HG03342 (cell line): ENCODE data around the gene STXBP1.

Experiments used
- ATAC-seq: cut with Tn5 transposase; IDR thresholded peaks from one replicate; pipeline ENCODE4 v1.9.1; 2021; ENCODE audit warnings: mild to moderate bottlenecking, moderate library complexity; ENCODE audit not compliant: unreplicated experiment

The STXBP1 gene

DNA sequence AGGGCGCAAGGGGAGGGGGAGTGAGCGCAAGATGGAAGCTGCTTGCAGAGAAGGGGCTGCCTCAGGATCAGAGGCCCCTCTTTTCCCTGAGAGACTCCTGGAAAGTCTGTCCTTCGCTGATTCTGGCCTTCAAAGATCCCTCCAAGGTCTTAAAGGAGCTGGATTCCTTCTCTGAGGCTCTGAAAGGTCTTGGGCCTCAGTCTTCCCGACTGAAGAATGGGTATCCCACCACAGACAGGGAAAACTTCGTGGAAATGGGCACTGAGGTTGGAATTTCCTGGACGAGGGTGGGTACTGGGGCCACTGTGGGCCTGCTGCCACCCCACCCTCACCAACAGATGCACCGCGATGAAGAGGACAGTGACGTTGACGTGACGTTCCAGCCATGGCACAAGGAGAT is 100.3 kb downstream of the STXBP1 start:
- no peak for ATAC-seq

DNA sequence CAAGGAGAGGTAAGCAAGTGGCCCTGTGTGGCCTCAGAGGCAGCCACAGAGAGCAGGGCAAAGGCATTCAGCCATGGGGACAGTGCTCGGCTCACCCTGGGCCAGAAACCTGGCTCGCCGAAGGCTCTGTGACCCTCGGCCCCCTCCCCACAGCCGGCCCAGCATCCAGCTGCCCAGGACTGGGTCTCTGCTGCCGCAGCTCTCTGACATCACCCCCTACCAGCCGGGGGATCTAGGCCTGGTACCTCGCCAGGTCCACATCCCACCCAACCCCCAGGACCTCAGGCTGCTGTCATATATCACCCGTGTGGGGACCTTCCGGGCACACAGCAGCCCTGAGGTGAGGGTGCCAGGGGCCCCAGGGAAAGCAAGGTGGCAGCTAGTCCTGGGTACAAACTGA is 100.8 kb downstream of the STXBP1 start:
- no peak for ATAC-seq

DNA sequence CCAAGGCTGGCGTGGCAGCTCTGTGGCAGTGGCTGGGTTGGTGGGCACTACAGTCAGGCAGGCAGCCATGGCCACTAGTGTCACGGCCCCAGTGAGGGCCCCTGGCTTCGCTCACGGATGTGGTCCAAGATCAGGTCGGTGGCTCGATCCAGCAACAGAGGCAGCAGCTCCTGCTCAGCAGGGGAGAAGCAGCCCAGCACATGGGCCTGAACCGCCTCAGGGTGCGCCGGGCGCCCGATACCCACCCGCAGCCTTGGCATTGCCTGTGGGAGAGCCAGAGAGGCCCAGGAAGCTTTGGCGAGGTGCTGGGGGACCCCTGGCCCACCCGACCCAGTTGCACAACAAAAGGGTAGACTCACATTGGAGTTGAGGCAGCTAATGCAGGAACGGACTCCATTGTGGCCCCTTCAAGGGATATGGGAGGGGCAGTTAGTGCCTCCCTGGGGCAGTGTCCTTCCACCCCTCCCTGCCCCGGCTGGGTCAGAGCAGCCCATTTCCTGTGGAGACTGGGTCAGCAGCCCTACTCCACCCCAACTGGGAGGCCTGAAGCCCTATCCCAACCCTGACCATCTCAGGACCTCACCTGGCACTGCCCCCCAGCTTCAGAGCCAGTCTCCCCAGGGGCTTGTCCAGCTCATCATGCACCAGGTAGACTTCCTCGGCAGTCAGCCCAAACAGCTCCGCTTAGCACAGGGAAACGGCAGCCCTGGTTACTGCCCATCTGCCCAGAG is 102.1 kb downstream of the STXBP1 start:
- no peak for ATAC-seq

DNA sequence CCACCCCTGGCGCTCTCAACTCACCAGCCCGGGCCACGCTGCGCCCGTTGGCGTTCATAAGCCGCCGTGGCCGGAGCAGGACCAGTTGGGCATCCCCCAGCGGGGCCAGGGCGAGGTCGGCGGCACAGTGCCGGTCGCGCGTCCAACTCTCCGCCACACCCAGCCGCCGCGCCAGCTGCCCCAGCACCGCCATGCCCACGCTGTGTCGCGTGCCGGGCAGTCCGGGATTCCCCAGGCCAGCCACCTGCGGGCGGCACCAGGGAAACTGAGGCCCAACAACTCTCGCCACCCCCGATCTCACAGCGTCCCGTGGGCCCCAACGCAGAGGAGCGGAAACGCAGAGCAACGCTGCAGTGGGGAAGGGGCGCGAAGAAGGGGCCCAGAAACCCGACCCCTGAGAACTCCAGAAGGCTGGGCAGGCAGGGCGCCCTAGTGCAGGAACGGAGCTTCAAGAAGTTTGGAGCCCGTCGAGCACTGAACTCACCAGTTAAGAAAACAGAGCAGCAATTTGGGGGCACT is 102.9 kb downstream of the STXBP1 start:
- ATAC-seq = no peak

DNA sequence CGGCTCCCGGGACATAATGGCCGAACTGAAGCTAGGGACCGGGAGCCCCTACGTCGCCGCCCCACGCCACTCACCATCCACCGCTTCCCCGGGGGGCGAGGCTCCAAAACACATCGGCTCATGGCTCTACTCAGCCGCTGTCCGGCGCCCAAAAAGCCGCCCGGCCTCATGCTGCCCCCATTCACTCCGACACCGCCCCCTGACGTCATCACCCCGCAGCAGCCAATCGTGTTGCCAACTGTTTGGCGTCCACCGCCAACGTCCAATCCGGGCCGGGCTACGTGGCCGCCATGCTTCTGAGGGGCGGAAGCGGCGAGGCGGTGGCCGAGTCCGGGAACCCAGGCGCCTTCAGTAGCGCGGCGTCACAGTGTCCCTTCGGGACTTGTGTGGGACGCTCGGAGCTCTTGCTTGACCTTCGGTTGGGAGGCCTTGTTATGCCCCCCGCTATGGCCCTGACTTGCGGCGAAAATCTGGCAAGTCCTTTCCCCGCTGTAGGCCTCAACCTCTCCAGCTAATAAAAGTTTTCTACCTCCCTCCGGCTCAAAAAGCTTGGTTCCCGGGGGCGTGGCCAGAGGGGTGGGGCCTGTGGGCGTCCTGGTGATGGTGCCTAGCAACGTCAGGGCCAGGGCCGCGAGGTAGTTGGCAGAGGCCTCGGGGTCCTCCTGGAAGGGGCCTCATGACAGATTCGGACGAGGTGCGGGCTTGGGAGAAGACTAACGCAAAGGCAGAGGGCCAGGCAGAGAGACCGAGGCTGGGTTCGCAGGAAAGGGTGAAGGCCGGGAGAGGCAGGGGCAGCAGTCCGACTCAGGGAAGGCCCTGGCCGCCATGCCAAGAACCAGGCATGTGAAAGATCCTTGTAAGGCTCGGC is 103.6 kb downstream of the STXBP1 start, which contains the start of the genes PTRH1 and TTC16:
Gene PTRH1, minus strand, starts transcription at position 194 of the 868 bp plus-strand sequence. Its CDS starts 24 bp downstream, at position 170.
Gene TTC16, plus strand, starts transcription at position 610 of the 868 bp plus-strand sequence. Its CDS starts 67 bp downstream, at position 677.
- peak; percentile 90 for ATAC-seq

DNA sequence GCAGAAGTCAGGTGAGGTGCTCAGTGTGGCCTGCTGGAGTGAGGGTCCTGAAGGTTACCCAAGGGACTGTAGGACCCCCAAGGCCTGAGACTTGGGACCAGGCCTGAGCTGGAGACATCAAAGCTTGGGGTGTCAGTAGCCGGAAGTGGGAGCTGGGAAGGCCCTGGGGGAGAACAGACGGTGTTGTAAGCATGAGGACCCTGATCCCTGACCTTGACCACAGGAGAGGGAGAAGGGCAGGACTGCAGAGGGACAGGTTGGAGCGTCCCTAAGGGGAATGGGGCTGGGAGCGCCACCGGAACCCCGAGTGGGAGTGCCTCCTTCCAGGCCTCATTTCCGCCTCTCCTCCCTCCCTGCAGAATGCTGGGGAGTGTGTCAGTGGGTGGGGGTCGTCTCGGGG is 104.3 kb downstream of the STXBP1 start:
- ATAC-seq = no peak

DNA sequence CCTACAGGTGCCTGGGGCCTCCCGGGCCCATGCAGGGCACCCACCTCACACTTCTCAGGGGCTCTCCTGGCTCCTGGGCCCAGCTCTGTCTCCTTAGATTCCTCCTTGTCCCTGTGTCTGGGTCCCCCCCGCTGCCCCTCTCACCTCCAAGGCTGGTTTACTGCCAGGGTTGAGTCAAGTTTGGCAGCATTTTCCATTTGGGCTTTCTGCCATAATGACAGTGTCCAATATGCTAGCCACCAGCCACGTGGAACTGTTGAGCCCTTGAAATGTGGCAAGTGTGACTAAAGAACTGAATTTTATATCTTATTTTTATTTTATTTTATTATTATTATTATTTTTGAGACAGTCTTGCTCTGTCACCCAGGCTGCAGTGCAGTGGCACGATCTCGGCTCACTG is 105.7 kb downstream of the STXBP1 start:
- ATAC-seq = no peak

DNA sequence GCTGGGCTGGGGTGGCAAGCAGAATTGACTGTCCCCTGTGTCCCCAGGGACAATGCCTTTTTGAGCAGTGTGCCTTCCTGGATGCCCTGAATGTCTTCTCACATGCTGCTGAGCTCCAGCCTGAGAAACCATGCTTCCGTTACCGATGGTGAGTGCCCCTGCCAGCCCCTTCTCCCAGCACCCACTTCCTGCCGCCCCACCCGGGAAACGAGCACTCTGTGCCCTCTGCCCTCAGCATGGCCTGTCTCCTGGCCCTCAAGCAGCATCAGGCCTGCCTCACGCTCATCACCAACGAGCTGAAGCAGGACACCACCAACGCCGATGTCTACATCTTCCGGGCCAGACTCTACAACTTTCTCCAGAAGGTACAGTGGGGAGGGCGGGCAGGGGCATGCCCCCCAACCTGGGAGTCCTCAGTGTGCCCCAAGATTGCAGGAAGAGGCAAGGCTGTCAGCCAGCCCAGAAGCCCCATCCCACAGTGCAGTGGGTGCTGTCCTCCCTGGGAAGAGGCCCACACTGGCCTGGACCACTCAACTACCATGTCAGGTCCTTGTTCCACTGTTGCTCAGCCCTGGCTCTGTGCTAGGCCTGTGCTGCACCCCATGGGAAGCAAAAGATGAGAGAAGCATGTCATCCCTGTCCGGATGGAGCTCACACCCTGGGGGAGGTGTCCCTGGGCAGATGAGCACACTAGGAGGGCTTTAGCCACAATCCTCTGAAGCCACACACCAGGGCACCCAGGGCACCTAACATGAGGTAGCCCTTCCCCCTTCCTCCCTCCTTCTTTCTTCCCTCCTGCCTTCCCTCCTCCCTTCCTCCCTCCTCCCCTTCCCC is 108.2 kb downstream of the STXBP1 start:
- no peak for ATAC-seq

DNA sequence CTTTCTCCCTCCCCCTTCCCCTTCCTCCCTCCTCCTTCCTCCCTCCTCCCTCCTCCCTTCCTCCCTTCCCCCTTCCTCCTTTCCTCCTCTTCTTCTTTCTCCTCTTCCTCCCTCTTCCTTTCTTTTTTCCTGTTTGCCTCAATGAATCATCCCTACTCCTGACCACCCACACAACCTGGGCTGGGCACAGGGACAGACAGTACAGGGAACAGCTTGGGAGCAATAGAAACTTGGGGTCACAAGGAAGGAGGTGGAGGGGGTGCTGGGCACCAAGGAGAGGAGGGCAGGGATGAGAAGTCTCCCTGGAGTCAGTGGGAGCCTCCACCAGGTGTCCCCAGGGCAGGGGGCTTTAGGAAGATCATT is 108.8 kb downstream of the STXBP1 start:
- no peak for ATAC-seq

DNA sequence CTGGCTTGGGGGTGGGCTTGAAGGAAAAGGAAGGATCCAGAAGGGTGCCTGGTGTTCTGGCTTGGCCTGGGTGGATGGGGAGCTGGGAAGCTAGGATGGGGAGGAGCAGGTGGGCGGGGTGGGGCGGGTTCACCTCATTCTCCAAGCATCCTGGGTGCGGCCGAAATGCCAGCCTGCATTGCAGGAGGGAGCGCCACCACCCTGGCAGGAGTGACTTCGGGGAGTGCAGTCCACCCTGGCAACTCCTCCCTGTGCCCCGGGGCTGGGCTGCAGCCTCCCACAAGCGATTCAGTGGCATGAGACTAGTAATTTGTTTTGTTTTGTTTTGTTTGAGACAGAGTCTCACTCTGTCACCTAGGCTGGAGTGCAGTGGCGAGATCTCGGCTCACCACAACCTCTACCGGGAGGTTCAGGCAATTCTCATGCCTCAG is 109.3 kb downstream of the STXBP1 start:
- no peak for ATAC-seq

DNA sequence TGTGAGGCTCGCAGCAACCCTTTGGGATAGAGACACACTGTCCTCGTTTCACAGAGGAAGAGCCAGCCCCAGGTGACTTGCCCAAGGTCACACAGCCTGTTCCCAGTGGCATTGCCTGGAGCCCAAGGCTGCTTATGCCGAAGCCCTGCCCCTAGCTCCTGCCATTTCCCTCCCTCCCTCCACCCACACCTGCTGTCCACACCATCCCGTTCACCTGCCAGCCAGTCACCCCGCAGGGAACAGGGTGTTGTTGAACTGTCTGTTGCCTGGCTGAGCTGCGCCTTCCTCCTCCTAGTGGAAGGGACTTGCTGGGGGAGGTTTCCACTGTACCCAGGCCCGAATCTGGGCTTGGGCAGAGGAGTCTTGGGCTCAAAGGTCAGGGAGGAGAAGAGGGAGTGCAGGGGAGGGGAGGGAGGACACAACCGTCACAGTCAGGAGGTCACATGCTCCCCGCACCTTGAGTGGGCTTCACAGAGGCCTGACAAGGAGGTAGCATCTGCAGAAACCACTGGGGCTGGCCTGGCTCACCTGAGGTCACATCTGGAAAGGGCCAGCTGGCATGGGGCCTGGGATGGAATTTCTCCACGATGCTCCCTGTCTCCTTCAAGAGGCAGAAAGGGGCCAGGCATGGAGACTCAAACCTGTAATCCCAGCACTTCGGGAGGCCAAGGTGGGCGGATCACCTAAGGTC is 110.1 kb downstream of the STXBP1 start:
- ATAC-seq = no peak

DNA sequence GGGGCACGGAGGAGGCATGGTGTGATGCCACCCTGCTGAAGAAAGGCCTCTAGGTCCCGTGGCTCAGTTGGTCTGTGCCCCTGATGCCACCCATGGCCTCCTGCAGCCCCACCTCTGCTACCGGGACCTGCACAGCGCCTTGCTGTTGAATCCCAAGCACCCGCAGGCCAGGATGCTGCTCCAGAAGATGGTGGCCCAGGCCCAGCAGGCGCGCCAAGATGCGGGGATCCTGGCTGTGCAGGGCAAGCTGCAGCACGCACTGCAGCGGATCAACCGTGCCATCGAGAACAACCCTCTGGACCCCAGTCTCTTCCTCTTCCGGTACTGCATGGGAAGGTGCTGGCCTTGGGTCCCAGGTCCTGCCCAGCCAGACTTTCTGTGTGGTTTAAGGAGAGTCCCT is 110.9 kb downstream of the STXBP1 start:
- no peak for ATAC-seq

DNA sequence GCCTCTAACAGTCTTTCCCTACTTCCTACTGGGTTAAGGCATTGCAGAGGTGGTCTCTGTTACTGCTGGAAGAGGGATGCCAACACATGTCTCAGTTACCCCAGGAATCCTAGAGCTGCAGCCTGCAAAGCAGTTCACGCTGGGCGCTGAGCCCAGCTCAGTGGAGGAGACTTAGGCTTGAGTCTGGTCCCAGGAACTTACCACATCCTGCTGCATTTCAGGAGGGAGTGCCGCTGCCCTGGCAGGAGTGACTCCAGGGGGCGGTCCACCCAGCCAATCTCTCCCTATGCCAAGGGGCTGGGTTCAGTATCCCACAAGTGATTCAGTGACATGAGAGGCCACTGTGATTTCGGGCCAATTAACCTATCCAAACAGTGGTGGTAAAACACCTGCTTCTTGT is 111.4 kb downstream of the STXBP1 start:
- ATAC-seq = no peak

DNA sequence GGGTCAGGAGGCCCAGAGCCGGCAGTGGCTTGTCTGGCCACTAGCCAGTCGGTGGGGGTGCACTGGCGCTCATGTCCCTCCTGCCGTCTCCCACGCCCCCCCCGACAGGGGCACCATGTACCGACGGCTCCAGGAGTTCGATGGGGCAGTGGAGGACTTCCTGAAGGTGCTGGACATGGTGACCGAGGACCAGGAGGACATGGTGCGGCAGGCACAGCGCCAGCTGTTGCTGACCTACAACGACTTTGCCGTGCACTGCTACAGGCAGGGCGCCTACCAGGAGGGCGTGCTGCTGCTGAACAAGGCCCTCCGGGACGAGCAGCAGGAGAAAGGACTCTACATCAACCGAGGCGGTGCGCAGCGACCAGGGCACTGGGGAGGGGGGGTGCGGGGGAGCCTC is 111.9 kb downstream of the STXBP1 start:
- ATAC-seq = no peak

DNA sequence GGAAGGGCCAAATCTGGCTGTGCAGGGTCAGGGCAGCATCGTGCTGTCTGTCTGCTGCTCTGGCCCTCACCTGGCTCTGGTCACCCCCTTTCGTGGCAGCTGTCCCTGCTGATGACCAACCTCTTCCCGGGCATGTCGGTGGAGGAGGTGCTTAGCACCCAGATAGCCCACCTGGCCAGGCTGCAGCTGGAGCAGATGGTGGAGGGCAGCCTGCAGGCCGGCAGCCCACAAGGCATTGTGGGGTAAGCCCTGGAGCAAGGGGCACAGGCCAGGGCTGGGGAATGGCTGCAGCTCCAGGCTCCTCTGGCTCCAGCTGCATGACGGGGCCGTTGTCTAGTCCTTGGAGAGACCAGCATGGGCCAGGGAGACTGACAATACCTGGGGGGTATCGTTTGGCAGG is 114.8 kb downstream of the STXBP1 start:
- no peak for ATAC-seq

DNA sequence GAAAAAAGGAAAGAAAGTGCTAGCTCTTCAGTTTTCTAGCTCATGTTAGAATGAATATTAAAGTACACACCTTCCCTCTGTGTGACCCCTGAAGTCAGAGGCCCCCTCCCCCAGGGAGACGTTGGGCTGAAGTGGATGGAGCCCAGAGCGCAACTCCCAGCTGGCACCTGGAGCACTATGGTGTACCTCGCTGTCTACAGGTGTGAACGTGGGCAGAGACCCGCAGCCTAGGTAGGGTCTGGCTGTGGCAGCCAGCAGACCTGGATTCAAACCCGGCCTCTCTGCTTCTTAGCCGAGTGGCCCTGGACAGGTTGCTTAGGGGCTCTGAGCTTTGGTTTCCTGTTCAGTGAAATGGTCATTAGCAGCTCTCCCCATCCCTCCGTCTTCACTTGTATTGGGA is 116.7 kb downstream of the STXBP1 start:
- ATAC-seq = no peak

DNA sequence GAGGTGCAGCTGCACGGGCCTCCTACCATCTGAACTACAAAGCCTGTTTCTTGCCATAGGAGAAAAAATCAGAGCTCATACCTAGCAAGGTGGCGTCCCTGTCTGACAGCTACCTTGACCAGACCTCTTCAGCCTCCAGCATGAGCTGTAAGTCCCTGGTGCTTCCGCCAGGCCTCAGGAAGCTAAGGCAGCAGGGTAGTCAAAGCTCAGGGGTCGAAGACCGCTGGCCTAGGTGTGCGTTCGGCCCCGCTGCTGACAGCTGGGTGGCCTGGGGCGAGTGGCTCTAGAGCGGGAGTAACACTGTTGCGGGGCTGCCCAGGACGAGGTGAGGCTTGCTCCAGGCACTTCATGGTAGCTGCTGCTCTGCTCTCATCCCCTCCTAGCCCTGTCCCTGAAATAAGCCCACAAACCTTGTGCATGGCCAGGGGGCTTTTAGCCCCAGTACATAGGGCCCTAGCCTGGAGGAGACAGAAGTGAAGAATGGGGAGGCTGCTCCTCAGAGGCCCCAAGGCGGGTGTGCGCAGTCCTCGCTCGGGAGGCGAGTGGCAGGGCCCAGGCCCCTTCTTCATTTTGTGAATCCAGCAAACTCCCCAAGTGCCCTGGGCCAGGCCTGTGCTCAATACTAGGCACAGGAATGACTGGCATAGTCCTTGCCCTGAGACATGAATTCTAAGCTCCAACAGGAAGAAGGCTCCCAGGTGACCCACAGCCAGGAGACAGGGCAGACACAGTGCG is 117.6 kb downstream of the STXBP1 start:
- no peak for ATAC-seq

DNA sequence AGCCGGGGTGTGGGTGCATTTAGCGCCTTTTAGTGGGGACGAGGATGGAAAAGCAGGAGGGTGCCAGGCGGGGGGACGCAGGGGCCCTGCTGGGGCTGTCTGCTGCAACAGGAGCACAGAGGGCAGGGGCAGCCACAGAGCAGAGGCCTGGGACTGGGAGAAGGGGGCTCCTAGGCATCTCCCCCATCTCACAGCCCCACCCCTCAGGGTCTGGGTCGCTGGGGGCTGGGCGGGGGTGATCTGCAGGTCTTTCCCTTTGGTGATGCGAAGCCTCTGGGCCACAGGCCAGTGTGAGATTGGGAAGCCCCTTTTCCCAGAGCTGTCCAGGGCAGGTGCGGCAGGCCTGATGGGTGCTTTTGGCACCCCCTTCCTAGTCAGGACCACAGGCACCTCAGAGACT is 118.2 kb downstream of the STXBP1 start:
- ATAC-seq = no peak

DNA sequence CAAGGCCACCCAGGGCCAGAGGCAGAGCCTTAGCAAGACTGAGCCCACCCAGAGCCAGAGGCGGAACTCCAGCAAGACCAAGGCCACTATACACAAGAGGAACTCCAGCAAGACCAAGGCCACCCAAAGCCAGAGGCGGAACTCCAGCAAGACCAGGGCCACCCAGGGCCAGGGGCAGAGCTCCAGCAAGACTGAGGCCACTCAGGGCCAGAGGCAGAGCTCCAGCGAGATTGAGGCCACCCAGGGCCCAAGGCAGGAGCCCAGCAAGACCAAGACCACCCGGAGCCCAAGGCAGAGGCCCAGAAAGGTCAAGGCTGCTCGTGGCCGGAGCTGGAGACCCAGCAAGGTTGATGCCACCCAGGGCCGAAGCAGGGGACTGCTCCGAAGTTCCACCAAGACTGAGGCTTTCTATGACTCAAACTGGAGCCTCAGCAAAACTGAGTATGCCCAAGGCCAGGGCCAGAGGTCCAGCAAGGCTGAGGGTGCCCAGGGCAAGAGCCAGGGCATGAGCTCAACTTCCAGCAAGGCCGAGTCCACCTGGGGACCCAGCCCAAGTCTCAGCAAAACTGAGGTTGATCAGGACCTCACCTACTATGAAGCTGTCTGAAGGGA is 118.8 kb downstream of the STXBP1 start:
- ATAC-seq = no peak
